ENCODE measurements around the gene IFT81.

IFT81 gene

DNA sequence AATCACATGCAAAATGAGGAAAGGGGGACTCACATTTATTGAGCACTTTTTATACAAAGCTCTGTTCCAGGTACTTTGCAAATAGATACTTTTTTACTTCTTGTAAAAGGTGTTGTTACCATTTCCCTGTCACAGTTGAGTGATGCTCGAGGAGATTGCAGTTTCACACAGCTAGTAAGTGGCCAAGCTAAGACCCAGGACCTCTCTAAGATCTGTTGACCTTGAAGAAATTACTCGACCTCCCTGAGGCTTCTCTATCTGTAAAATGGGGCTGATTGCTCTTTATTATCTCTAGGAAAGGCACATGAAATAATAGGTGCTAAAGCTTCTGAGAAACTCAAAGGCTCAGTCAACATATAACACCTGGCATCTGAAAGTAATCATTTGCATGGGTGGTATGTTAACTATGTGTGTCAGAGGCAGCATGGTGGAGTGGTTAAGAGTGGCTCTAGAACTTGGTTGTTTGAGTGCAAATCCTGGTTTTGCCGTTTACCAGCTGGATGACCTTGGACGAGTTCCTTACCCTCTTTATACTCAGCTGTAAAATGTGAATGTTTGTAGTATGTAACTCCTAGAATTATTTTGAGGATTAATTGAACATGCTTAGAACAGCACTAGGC, 41.5 kb downstream of the IFT81 start:
- DNase-seq = no peak

DNA sequence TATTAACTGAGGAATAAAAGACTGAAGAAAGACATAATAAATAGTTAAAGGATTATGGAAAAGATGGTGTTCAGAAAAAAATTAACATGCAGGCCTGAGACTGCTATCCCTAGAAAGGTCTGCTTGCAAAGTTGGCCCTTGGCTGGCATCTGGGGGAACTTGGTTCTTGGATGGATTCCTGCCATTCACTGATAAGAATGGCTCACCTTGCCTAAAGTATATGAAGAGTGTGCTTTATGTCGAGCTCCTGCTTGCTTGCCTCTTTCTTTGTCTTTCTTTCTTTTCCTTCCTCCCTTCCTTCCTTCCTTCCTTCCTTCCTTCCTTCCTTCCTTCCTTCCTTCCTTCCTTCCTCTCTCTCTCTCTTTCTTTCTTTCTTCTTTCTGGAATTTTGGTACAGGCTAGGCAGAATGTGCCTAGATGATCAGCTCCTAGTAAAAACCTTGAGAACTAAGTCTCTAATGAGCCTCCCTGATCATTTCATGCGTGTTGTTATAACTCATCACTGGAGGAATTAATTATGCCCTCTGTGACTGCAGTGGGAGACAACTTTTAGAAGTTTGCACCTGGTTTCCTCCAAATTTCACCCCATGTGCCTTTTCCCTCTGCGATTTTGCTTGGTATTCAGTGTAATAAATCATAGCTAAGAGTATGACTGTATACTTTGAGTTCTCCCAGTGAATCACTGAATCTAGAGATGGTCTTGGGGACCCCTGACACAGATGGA, 44.7 kb downstream of the IFT81 start:
- no peak for DNase-seq

DNA sequence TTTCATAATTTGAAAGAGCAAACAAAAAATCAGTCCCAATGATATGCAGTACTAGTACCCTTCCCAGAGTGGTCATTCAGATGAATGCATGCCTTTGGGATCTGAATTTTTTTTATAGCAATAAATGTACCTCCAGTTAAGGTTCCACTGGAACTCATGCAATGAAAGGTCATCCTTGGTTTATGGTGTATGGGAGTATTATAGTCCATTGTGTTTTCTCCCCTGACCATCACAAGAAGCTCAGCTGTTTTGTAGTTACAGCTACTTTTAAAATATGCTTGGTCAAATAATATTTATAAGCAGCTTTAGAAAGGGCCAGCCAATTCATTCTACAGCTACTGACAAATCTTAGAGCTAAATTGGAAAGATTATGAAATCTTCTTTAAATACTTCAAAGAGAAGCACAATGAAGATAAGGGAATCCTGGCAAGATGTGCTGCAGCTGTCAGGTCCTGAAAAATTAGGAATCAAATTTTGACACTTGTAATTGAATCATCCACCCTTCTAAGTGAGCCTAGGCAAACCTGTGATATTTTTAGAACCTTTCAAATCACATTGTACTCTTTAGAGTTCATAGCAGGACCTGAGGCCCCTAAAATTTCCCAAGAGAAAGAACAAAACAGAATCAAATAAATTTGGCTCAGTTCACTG, 46.5 kb downstream of the IFT81 start:
- no peak for DNase-seq

DNA sequence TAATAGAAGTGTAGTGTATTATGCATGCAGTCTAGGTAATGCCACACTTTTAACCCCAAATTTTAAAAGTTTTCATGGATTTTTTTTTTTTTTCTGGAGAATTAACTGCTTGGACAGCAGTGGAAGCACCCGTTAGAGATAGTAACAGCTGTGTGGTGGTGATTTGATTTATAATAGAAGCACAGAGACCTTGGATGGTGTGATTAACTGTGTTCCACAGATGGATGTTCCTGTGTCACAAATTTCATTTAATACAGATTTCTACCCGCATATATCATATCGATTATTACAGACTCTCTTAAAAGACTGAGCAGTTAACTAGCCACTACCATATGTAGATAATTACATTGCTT, 47.0 kb downstream of the IFT81 start:
- no peak for DNase-seq

DNA sequence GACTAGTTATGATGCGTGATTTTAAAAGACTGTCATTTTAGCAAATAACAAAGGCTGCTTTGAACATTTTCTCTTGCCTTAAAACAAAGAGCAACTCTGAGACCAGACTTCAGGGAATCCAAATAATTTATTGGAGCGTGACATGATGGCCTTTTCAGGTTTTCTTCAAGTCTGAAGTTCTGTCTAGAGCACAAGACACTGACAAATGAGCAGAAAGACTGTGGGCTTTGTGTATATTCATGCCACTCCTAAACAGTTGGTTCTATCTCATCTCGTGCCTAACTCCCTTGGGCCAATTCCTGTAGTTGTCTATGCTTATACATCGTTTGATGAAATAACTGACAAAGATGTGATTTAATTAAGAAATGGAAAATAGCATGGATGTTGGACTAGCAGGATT, 47.5 kb downstream of the IFT81 start:
- no peak for DNase-seq

DNA sequence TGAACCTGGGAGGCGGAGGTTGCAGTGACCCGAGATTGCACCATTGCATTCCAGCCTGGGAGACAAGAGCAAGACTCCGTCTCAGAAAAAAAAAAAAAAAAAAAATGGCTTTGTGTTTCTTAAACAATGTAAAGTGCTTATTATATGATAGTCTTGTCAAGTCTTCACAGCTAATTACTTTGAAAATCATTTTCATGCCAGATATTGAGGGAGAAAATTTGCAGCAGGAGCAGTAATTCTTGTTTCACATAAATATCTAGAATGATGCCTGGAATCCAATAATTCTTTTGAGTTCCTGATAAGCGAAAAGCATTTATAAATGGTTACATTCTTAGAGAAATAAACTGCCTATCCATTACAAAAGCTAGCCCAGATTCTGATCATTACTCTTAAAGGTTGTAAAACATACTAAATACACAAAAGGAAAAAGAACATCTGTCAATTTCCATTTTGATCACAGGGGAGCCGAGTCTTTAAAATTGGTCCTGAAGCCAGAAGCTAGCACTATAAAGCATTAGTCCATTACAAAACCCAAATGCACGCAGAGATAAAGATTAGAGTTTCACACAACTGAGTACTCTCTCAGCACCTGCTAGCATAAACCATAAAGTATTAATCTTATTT, 50.3 kb downstream of the IFT81 start:
- no peak for DNase-seq

DNA sequence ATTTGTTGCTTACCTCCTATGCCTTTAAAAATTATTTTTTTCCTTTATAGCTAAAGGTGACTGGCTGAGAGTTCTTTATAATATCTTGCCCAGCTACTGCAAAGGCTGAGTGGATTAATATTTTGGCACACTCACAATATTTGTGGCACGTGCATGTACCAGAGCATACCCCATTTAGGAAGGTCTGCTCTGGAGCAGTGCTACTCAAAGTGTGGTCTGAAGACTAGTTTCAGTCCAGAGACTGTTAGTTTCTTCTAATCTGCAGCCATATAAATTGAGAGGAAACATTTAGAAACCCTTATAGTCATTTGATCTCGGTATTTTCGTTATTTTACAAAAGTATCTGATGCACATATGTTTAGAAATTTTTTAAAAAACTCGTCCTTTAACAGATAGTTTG, 51.0 kb downstream of the IFT81 start:
- no peak for DNase-seq

DNA sequence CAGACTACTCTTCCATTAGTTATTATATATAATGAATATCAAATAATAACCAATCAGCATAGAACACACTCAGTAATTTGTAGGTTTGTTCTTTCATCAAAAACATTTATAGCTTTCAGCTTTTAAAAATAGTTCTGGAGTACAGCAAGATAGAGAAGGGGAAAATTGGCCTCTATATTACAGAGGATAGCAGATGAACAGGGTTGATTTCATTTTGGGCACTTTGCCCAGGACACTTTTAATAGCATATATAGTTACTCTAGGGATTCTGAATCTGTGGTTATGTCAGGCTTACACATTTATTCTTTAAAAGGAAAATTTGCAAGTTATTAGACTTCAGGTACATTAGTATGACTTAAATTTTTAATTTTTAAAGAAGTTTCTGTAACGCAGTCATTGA, 52.6 kb downstream of the IFT81 start:
- no peak for DNase-seq

DNA sequence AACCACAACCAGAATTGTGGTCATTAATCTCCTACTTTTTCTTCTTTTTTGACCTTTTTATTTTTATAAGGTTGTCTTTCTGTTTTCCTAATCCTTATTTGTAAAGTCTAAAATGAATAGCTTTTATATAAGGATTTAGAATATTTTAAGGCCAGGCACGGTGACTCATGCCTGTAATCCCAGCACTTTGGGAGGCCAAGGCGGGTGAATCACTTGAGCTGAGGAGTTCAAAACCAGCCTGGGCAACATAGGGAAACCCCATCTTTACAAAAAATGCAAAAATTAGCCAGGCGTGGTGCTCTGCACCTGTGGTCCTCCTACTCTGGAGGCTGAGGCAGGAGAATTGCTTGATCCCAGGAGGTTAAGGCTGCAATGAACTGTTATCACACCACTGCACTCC, 55.1 kb downstream of the IFT81 start:
- no peak for DNase-seq

DNA sequence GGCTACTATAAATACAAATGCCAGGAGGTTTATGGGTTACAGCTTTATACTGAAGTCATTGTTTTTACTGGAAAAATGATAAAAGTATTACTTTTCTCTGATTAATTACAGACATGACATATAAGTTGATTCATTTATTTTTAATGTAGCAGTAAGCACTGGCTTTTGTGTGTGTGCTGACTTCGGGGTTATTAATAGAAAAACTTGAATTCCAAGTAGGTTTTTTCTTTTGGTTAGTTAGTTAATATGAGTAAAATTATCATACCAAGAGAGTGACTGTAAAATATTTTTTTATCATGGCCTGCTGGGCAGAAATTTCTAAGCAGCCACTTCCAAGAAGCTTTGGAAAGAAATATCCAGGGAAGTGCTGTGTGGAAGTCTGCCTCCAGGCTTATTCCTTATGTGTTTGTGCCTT, 56.4 kb downstream of the IFT81 start:
- DNase-seq = no peak

DNA sequence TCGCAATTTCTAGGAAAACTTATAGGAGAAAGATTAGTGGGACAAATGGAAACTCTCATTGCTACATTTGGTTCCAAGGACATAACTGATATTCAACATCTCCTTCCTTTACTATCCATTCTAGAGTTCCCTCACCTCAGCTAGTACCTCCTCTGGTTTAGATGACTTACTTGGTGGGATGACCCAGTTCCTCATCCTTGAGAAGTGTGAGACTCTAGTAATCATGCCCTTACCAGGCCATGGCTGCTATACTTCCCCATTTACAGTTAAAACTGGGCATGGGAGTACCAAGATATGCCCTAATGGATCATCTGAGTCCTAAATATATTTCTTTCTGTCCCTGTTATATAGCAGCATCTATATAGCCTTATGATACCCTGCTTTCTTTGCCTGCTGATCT, 58.1 kb downstream of the IFT81 start:
- no peak for DNase-seq

DNA sequence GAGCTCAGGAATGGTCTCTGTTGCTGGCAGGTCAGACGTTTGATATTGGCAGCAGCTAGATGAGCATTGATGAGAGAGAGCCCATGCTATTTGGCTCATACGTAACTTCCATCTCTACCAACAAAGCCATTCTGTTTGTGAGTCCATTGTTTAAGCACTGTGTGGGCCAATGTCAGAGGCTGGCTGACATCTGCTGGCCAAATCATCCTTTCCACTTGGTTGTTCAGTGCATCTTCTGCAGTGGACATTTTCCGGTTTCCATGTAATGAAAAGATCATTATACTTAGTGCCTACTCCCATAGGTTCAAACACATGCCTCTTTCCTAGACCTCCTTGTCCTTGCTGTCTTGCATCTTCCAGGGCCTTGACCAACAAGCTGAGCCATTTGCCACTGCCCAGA, 59.2 kb downstream of the IFT81 start:
- DNase-seq = no peak

DNA sequence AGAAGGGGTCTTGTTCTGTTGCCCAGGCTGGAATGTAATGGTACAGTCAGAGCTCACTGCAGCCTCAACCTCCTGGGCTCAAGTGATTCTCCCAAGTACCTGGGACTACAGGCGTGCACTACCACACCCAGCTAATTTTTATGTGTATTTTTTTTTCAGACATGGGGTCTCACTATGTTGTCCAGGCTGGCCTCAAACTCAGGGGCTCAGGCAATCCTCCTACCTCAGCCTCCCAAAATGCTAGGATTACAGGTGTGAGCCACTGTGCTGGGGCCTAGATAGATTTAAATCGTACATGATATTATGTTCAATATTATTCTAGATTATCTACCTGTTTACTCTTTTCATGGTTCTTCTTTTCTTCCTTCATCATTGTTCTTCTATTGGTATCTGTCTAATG, 61.5 kb downstream of the IFT81 start:
- no peak for DNase-seq

DNA sequence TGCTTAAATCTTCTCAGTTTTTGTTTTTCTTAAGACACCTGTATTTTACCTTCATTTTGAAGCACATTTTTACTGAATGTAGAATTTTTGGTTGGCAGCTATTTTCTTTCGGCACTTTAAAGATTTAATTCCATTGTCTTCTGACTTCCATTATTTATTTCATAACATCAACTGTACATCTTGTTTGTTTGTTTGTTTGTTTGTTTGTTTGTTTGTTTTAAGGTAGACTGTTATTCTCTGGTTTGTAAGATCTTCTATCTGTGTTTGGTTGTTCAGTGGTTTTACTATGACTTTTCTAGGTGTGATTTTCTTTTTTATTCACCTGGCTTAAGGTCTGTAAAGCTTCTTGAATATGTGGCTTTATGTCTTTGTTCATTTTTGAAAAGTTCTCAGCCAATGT, 61.9 kb downstream of the IFT81 start:
- no peak for DNase-seq

DNA sequence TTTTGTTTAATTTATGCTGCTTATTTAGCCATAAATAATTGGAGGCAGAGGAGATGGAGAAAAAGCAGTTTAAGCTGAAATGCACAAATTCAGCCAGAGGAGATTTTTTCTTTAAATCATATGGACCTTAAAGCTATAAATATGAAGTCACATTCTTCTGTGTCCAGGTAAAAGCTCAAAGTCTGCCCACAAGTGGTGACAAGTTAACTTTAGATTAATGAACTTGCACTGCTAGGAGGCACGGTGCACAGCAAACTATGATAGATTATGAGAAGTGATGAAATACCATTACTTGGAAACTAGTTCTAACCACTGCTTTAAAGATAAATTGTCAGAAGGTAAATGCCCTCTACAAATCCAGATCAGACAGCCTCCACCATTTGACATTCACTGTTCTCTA, 69.0 kb downstream of the IFT81 start:
- DNase-seq = no peak

DNA sequence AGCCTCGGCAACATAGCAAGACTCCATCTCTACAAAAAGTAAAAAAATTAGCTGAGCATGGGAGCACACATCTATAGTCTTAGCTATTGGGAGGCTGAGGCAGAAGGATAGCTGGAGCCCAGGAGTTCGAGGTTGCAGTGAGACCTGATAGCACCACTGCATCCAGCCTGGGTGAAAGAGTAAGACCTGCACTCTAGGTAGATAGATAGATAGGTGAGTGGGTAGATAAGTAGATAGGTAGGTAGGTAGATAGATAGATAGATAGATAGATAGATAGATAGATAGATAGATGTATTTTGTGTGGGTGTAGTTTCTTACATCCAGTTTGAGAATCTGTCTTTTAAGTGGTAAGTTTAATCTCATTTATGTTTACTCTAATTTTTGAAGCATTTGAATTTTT, 72.8 kb downstream of the IFT81 start:
- DNase-seq = no peak

DNA sequence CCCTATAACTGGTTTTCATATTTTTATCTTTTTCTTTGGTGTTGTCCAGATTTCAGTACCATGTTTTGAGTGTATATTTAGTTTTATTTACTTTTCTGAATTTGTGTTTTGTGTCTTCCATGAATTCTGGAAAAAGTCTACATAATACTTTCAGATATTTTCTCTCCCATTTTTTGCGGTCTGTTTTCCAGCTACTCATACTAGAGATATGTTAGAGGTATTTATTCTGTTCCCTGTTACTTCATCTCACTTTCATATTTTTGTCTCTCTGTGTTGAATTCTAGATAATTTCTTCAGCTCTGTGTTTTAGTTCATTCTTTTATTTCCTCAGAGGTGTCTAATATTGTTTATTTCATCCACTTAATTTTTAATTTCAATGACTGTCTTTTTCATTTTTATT, 74.2 kb downstream of the IFT81 start:
- DNase-seq = no peak

DNA sequence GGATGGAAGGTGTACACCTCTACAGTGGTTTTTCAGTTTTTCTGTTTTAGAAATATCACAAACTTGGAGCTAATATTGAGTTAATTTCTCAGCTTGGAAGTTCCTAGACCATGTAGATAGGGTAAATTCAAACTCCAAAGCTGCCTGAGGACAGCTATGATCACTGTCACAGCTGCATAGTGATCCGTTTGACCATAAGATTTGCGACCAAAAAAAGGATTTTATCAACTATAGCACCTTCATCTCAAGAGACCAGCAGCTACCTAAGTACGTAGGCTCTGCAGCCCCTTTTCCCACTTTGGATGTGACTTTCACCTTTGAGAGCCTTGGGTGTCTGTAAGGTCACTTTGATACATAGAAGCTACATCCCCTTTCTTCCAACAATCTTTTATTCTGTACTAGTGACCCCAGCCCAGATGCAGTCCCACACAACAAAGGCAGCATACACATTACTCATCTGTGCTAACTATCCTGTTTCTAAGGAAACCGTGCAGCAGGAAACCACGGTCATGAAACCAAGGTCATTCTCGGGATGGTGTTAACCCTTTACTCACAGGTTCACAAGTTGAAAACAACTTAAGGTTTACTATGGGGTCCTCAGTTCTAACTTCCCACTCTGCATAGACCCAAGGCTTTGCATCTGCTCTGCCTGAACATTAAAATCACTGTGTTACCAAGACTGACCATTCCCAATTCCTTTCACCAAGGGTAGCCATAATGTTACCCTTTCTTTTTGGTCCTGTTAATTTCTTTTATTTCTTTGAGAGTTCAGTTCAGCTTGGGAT, 75.4 kb downstream of the IFT81 start:
- DNase-seq = no peak

DNA sequence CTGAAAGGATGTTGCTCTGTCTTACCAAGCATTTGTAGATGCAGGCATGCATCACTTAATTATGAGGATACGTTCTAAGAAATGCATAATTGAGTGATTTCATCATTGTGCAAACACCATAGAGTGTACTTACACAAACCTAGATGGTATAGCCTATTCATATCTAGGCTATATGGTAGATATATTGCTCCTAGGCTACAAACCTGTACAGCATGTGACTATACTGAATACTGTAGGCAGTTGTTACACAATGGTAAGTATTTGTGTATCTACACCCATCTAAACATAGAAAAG, 75.9 kb downstream of the IFT81 start:
- DNase-seq = no peak

DNA sequence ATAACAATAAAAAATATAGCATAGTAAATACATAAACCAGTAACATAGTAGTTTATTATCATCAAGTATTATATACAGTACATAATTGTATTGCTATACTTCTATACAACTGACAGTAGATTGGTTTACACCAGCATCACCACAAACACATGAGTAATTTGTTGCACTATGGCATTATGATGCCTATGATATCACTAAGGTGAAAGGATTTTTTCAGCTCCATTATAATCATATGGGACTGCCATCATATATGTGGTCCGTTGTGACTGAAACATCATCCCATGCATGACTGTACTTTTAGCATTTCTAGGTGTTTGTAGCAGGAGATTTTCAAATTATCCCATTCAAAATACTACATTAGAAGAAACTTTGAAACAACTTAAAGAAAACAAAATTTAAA, 77.8 kb downstream of the IFT81 start:
- DNase-seq = no peak

DNA sequence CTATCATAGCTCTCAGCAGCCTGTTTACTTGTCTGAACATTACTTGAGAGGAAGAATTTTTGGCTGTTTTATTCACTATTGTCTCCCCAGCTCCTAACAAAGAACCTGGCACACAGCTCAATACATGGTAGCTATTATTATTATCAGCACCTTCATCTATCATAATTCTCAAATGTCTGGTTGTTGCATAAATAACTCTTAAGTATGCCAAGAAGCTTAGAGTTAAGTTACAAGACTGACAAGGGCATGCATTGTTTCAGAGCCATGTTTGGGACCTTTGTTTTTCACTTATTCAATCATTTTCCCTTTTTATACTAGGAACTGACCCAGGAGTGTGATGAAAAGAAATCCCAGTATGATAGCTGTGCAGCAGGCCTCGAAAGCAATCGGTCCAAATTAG, 79.4 kb downstream of the IFT81 start:
- DNase-seq = no peak

DNA sequence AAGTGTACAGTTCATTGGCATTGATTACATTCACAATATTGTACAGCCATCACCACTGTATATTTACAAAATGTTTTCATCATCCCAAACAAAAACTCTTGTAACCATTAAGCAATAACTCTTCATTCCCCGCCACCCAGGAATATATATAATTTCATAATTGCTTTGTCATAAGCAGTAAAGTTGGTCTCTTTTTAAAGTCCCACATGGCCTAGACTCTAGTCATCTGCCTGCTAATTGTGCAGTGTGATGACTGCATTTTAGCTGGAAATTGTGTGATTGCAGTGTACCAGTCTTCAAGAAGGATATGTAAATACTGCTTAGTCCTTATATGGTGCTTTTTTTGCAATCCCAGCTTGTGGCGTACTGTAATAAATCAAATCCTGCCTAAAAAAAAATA, 81.8 kb downstream of the IFT81 start:
- no peak for DNase-seq

Data from CD4-positive, alpha-beta T cell treated with Interleukin-17A for 1 hour (primary cell).